Measurements from ENCODE around the gene FASN. TPM values are rescaled to one million over a fixed set of nuclear protein-coding genes. Genes with fewer than 3 reads are reported as not detected.

The FASN gene
- polyA plus RNA-seq, 1 of the 3 experiments (the other 2 are of a cell fraction), result 55.1 TPM

- Histone ChIP-seq H3K9ac (no peak overlapping the region), H3K27ac (ENCODE audit: low read depth in 2 of 2, low read length in 1 of 2) (no peak overlapping the region), H3K4me3 (ENCODE audit: low read depth in 2 of 2, low read length in 1 of 2) (no peak overlapping the region; a peak in 1 of 4 replicates), H3K4me1 (ENCODE audit: control insufficient read depth in 1 of 2, insufficient read depth in 2 of 2, low read depth in 1 of 2, low read length in 1 of 2) (no peaks in the 10 kb centered on the region), H3K4me2 (no peak overlapping the region), H3K79me2 (ENCODE audit: insufficient read depth) (no peaks in the 10 kb centered on the region), H2AFZ (ENCODE audit: low read depth) (no peak overlapping the region), H3K27me3 (ENCODE audit: insufficient read depth) (no peaks in the 10 kb centered on the region), H4K20me1 (ENCODE audit: insufficient read depth) (no peaks in the 10 kb centered on the region), H3F3A (replicated peaks; ENCODE audit: insufficient read depth) (peaks cover 6% of the 10 kb centered on the region), H3K9me2 (no peaks in the 10 kb centered on the region), H3K36me3 (replicated peaks in 1 of 2; ENCODE audit: control insufficient read depth in 1 of 2, insufficient read depth in 2 of 2, low read length in 1 of 2) (peaks cover 19 to 94% of the 10 kb centered on the region in 2 experiments), H3K9me3 (no peaks in the 10 kb centered on the region)
- ChIA-PET POLR2A (no interaction called here), CTCF (interaction anchor here (1.2 to 2.6 kb wide), 4 partner anchors 21 to 124 kb away, joined by 3 to 12 read pairs (median 6); no protein-coding TSS in a partner anchor)
- no peak for DNase-seq
- 94% methylated on average over 21 of the region's 24 CpGs for WGBS (ENCODE audit: low lambda C conversion rate)
- no peak for TF ChIP-seq TCF12 (IDR thresholded peaks at IDR 0.05)
- TF ChIP-seq RAD21 (IDR thresholded peaks at IDR 0.05; ENCODE audit: low read length), result no peak
These were observed 15.0 kb downstream of the FASN start for GRCh38 chr17:82083009-82083408.

DNA sequence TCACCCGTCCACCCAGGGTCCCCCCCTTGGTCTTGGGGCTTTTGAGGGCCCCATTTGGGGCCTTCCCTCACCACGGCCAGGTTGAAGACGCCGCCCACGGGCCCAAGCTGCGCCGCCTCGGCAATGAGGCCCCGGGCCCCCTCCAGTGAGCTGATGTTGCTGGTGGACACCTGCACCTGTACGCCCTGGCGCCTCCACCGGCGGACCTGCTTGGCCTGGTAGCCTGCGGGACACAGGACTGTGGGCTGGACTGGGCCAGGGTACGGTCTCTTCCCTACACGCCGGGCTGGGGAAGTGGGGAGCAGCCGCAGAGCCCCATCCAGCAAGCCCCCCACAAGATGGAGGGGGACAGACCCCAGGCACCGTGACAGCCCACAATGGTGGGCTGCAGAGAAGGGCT is 15.6 kb downstream of the FASN start:
- 98% methylated on average over 19 of the region's 19 CpGs for WGBS (ENCODE audit: low lambda C conversion rate)
- Histone ChIP-seq H3K36me3 (replicated peaks in 1 of 2; ENCODE audit: control insufficient read depth in 1 of 2, insufficient read depth in 2 of 2, low read length in 1 of 2) (peaks cover 23 to 89% of the 10 kb centered on the region in 2 experiments), H4K20me1 (ENCODE audit: insufficient read depth) (no peaks in the 10 kb centered on the region), H3K79me2 (ENCODE audit: insufficient read depth) (no peaks in the 10 kb centered on the region), H3K9me2 (no peaks in the 10 kb centered on the region), H3K27ac (ENCODE audit: low read depth in 2 of 2, low read length in 1 of 2) (no peak overlapping the region), H3K27me3 (ENCODE audit: insufficient read depth) (no peaks in the 10 kb centered on the region), H3F3A (replicated peaks; ENCODE audit: insufficient read depth) (peaks cover 6% of the 10 kb centered on the region), H3K9ac (no peak overlapping the region), H3K4me3 (ENCODE audit: low read depth in 2 of 2, low read length in 1 of 2) (no peak overlapping the region), H3K9me3 (no peaks in the 10 kb centered on the region), H3K4me2 (no peak overlapping the region), H3K4me1 (ENCODE audit: control insufficient read depth in 1 of 2, insufficient read depth in 2 of 2, low read depth in 1 of 2, low read length in 1 of 2) (no peaks in the 10 kb centered on the region), H2AFZ (ENCODE audit: low read depth) (no peak overlapping the region)
- no peak for DNase-seq
- ChIA-PET POLR2A (interaction anchor here (0.7 kb wide), 1 partner anchor 23 kb away, joined by 3 read pairs; no protein-coding TSS in a partner anchor), CTCF (interaction anchor here (1.2 to 2.6 kb wide), 3 partner anchors 20 to 123 kb away, joined by 3 to 12 read pairs (median 4); no protein-coding TSS in a partner anchor)
- TF ChIP-seq PBX3 (IDR thresholded peaks at IDR 0.05) (no peak), MXI1 (IDR thresholded peaks at IDR 0.05; ENCODE audit: low read depth, low read length) (no peak), RFX5 (IDR thresholded peaks at IDR 0.05; ENCODE audit: low read length) (no peak)

DNA sequence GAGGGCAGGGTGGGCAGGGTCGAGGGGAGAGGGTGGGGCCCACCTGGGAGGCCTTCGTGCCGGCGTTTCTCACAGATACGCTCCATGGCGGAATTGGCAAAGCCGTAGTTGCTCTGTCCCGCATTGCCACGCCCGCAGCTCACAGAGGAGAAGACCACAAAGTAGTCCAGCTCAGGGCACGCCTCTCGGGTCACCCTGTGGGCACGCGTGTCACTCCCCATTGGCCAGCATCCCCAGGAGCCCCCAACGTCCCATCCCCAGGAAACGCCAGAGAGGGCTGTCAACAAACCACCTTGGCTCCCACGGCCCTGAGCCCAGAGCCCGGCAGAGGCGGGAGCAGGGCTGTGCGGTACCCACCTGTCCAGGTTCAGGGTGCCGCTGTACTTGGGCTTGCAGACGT is 16.1 kb downstream of the FASN start:
- ChIA-PET POLR2A (interaction anchor here (0.7 kb wide), 1 partner anchor 23 kb away, joined by 3 read pairs; no protein-coding TSS in a partner anchor), CTCF (interaction anchor here (1.2 to 2.6 kb wide), 3 partner anchors 20 to 122 kb away, joined by 3 to 12 read pairs (median 4); no protein-coding TSS in a partner anchor)
- Histone ChIP-seq H3K4me2 (no peak overlapping the region), H3K9ac (no peak overlapping the region), H3F3A (replicated peaks; ENCODE audit: insufficient read depth) (peaks cover 7% of the 10 kb centered on the region), H4K20me1 (ENCODE audit: insufficient read depth) (no peaks in the 10 kb centered on the region), H3K4me1 (ENCODE audit: control insufficient read depth in 1 of 2, insufficient read depth in 2 of 2, low read depth in 1 of 2, low read length in 1 of 2) (no peaks in the 10 kb centered on the region), H3K9me2 (no peaks in the 10 kb centered on the region), H3K79me2 (ENCODE audit: insufficient read depth) (no peaks in the 10 kb centered on the region), H3K27ac (ENCODE audit: low read depth in 2 of 2, low read length in 1 of 2) (no peak overlapping the region), H3K4me3 (ENCODE audit: low read depth in 2 of 2, low read length in 1 of 2) (no peak overlapping the region), H3K9me3 (no peaks in the 10 kb centered on the region), H3K36me3 (replicated peaks in 1 of 2; ENCODE audit: control insufficient read depth in 1 of 2, insufficient read depth in 2 of 2, low read length in 1 of 2) (peaks cover 23 to 84% of the 10 kb centered on the region in 2 experiments), H3K27me3 (ENCODE audit: insufficient read depth) (no peaks in the 10 kb centered on the region), H2AFZ (ENCODE audit: low read depth) (no peak overlapping the region)
- no peak for DNase-seq
- WGBS (ENCODE audit: low lambda C conversion rate), result 94% methylated on average over 17 of the region's 22 CpGs
- no peak for TF ChIP-seq SMC3 (IDR thresholded peaks at IDR 0.05; ENCODE audit: low read depth, low read length)
- TF ChIP-seq EP300 (IDR thresholded peaks at IDR 0.05; ENCODE audit: borderline replicate concordance in 1 of 2, low read depth in 1 of 2, low read length in 1 of 2), result no peak
- no peak for TF ChIP-seq FOXJ3 (CRISPR knock-in tag; IDR thresholded peaks at IDR 0.05)
- TF ChIP-seq RFX5 (IDR thresholded peaks at IDR 0.05; ENCODE audit: low read length), result no peak
- TF ChIP-seq, protein P1, sequence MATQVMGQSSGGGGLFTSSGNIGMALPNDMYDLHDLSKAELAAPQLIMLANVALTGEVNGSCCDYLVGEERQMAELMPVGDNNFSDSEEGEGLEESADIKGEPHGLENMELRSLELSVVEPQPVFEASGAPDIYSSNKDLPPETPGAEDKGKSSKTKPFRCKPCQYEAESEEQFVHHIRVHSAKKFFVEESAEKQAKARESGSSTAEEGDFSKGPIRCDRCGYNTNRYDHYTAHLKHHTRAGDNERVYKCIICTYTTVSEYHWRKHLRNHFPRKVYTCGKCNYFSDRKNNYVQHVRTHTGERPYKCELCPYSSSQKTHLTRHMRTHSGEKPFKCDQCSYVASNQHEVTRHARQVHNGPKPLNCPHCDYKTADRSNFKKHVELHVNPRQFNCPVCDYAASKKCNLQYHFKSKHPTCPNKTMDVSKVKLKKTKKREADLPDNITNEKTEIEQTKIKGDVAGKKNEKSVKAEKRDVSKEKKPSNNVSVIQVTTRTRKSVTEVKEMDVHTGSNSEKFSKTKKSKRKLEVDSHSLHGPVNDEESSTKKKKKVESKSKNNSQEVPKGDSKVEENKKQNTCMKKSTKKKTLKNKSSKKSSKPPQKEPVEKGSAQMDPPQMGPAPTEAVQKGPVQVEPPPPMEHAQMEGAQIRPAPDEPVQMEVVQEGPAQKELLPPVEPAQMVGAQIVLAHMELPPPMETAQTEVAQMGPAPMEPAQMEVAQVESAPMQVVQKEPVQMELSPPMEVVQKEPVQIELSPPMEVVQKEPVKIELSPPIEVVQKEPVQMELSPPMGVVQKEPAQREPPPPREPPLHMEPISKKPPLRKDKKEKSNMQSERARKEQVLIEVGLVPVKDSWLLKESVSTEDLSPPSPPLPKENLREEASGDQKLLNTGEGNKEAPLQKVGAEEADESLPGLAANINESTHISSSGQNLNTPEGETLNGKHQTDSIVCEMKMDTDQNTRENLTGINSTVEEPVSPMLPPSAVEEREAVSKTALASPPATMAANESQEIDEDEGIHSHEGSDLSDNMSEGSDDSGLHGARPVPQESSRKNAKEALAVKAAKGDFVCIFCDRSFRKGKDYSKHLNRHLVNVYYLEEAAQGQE (IDR thresholded peaks at IDR 0.05; ENCODE audit: low read depth, low read length), result no peak
- no peak for TF ChIP-seq CHD2 (IDR thresholded peaks at IDR 0.05; ENCODE audit: low read length, partially characterized antibody)
- TF ChIP-seq POLR2AphosphoS5 (IDR thresholded peaks at IDR 0.05; ENCODE audit: low read depth, low read length), result no peak
- TF ChIP-seq GABPA (IDR thresholded peaks at IDR 0.05; ENCODE audit: low read depth), result no peak
- no peak for TF ChIP-seq ELF1 (IDR thresholded peaks at IDR 0.05)
- no peak for TF ChIP-seq SIN3A (IDR thresholded peaks at IDR 0.05; ENCODE audit: borderline replicate concordance, low read depth, low read length)
- TF ChIP-seq TEAD4 (IDR thresholded peaks at IDR 0.05; ENCODE audit: borderline replicate concordance, insufficient read depth), result no peak
- no peak for TF ChIP-seq TAF1 (IDR thresholded peaks at IDR 0.05; ENCODE audit: borderline replicate concordance, low read depth, low read length)
- no peak for TF ChIP-seq FOSL2 (IDR thresholded peaks at IDR 0.05; ENCODE audit: borderline replicate concordance, low read depth)
- TF ChIP-seq, protein P2, sequence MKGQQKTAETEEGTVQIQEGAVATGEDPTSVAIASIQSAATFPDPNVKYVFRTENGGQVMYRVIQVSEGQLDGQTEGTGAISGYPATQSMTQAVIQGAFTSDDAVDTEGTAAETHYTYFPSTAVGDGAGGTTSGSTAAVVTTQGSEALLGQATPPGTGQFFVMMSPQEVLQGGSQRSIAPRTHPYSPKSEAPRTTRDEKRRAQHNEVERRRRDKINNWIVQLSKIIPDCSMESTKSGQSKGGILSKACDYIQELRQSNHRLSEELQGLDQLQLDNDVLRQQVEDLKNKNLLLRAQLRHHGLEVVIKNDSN (IDR thresholded peaks at IDR 0.05; ENCODE audit: borderline replicate concordance, low read depth), result no peak
- TF ChIP-seq TCF12 (IDR thresholded peaks at IDR 0.05), result no peak
